ENCODE results near the gene CENPF.

DNA sequence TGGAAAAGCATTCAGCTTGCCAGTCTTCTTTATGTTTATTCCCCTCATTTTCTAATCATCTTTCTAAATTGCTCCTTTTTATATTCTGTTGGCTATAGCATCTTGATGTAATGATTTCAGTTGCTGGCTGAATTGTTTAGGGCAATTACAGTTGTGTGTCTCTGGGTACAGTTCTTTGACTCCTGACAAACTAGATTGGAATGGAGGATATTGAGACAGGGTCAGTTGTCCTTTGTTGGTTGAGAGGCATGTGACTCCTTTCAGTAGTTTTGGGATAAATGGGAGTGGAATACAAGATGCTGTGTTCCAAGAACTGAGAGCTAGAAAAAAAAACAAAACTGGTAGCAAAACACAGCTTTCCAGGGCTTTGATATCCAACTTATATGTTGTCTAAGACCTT lies 1.5 kb downstream of the CENPF start:
- TF ChIP-seq, protein P1, sequence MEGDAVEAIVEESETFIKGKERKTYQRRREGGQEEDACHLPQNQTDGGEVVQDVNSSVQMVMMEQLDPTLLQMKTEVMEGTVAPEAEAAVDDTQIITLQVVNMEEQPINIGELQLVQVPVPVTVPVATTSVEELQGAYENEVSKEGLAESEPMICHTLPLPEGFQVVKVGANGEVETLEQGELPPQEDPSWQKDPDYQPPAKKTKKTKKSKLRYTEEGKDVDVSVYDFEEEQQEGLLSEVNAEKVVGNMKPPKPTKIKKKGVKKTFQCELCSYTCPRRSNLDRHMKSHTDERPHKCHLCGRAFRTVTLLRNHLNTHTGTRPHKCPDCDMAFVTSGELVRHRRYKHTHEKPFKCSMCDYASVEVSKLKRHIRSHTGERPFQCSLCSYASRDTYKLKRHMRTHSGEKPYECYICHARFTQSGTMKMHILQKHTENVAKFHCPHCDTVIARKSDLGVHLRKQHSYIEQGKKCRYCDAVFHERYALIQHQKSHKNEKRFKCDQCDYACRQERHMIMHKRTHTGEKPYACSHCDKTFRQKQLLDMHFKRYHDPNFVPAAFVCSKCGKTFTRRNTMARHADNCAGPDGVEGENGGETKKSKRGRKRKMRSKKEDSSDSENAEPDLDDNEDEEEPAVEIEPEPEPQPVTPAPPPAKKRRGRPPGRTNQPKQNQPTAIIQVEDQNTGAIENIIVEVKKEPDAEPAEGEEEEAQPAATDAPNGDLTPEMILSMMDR (IDR thresholded peaks at IDR 0.05) = no peak
- no peak for TF ChIP-seq POLR2AphosphoS5 (IDR thresholded peaks at IDR 0.05)
- TF ChIP-seq EP300 (IDR thresholded peaks at IDR 0.05) = no peak
- TF ChIP-seq POLR2A (IDR thresholded peaks at IDR 0.05) = no peak

Measured in suprapubic skin (tissue), 4 donors.